GM21526 (cell line): ENCODE data around the gene SCN2B.
"Not testable (repeated sequence)": the region's sequence is repeated elsewhere in the genome, so short reads cannot be mapped to it uniquely, and the experiment has no call there.

Source experiments
- ATAC-seq: cut with Tn5 transposase; IDR thresholded peaks from one replicate; pipeline ENCODE4 v1.9.1; 2021; ENCODE audit warnings: moderate library complexity; ENCODE audit not compliant: unreplicated experiment, low FRiP score

Gene SCN2B

DNA sequence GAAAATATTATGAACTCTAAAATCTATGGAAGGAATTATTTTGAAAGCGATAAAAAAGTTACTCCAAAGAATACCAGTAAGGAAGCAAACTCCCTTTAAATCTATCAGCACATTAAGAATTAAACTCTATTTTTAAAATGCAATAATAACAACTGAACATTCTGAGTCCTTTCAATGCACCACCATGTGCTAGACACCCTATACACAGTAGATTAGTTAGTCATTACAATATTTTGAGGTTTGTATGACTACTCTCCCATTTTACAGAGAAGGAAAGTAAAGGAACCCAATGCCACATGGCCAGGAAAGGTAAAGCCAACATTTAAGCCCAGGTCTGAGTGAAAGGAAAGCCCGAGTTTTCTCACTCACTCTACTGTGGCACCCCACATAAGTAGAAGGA, 30.6 kb upstream of the SCN2B start:
- no peak for ATAC-seq

DNA sequence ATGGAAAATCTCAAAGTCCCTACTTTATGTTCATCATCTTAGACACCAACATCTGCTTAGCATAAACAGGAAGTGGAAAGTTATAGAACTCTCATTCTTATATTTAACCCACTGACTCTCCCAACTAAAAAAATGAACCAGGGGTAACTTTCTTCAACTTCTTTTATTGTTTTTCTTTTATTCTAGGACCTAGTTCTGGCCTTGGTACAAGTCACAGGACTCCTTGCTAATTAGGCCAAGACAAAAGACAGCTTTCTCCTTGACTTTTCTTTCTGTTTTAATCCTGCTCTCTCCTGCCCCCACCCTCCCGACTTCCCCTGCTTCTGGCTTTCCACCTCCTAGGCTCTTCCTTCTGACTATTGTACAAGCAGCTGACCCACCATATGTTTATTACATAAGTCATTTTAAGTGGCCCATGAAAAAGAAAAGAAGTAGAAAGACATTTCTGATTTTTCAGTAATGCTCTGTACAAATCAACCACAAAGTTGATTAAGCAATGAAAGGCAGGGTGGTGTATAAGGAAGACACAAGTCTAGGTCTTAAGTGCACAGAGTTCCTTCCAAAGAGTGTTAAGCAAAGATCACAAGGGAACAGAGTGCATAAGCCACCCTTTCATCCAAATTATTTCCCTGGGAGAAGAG, 30.1 kb upstream of the SCN2B start:
- no peak for ATAC-seq

GRCh38 chr11:118205606-118206378, 29.4 kb upstream of the SCN2B start:
- ATAC-seq = no peak

DNA sequence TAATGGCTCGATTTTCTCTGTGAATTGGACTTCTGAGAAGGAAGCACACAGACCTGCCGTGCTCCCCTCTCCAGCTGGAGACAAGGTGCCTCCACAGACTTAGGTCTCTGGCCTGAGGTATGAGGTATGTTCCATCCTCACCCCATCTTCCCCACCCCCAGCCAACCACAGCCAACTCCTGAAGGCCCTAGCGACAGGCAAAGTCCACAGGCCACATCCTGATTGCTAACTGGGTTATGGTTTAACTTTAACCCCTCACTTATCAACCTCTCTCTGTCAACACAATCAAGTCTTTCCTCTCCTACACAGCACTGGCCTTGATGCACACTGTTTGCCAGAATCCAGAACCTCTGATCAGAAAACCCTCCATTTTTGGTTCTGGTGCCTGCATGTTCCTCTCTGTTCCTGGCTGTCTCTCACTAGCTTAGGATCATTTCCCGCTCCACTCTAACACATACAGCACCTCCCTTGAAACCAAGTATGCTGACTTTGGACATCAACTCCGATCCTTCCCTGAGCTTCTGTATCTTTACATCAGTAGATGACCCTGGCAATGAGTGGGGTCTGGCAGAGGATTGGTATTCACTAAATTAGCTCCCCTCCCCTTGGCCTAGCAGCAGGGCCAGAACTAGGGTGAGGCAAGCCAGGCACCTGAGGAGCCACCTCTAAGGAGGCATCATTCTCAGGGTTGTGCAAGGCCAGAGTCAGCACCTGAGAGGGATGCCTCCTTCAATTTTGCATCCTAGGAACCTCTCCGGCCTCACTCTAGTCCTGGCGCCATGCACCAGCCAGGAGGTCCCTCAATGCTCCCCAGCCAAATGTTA, 26.4 kb upstream of the SCN2B start:
- ATAC-seq = no peak

GRCh38 chr11:118201966-118202365, 25.5 kb upstream of the SCN2B start:
- ATAC-seq = no peak

DNA sequence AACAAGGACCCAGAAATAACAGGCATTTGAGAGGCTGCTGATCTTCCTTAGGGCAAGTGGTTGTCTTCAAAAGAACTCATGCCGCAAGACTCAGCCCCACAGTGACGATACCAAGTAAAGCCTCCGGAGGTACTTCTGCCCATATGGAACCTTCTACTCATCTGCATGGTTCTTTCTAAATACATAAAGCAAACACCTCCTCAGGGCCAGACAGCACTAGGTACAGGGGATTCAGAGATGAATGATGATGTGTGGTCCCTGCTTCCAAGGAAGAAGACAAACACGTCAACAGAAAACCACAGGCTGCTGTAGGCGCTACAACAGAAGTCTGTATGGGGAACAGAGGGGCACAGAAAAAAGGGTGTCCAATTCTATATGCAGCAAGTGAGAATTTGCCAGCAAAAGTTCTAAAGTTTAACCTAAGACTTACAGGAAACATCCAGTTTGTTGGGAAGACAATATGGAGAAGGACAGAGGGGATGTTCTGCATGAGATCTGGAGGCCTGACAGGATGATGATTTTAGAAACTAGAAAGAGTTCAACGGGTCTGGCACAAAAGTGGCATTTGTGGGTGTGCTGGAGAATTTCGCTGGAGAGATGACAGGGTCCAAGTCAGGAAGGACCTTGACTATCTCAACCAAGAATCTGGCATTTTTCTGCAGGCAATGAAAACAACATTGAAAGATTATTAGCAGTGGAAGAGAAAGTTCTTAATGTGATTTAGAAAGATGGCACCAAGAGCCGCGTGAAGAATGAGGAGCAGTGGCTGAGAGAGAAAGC, 24.7 kb upstream of the SCN2B start:
- ATAC-seq = no peak

GRCh38 chr11:118200497-118200896, 24.1 kb upstream of the SCN2B start:
- no peak for ATAC-seq

GRCh38 chr11:118199135-118199534, 22.7 kb upstream of the SCN2B start:
- no peak for ATAC-seq

- ATAC-seq = no peak
These were observed 21.9 kb upstream of the SCN2B start for GRCh38 chr11:118198370-118198769.

DNA sequence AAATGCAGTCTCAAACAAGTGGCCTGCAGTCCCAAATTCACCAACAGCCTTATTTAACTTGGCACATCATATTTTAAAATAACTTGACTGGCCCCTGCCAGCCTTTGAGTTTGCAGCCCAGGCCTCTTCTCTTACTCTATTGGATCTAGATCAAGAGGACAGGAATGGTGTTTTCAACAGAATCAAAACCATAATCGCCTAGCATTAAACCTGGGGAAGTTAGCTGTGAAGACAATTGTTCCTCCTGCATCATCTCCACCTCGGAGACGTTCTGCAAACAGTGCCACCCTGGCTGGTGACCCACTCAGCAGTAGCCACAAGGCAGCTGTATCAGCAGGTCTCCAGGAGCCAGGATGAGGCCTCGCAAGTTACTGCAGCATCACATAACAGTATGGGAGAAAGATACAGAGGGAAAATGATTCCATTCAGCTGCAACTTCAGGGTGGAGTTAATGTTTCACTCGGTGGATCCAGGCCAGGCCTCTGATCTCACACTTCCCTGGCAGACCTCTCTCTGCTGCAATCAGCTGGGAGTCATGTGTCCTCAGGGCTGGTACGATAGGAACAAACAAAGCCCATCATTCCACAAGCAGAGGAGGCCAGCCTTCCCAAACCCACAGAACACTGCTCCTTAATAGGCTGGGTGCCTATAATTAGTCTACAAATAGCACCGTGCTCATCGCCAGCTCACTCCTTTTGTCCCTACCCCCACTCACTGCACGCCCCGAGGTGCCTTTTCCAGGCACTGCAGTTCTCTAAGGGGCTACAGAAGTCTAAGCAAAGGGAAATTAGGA, 18.6 kb upstream of the SCN2B start:
- no peak for ATAC-seq

GRCh38 chr11:118193910-118194566, 17.6 kb upstream of the SCN2B start:
- no peak for ATAC-seq

- ATAC-seq = not testable (repeated sequence)
These were observed 16.4 kb upstream of the SCN2B start for GRCh38 chr11:118192817-118193216.

GRCh38 chr11:118190942-118191506, 14.6 kb upstream of the SCN2B start:
- ATAC-seq = not testable (repeated sequence)

DNA sequence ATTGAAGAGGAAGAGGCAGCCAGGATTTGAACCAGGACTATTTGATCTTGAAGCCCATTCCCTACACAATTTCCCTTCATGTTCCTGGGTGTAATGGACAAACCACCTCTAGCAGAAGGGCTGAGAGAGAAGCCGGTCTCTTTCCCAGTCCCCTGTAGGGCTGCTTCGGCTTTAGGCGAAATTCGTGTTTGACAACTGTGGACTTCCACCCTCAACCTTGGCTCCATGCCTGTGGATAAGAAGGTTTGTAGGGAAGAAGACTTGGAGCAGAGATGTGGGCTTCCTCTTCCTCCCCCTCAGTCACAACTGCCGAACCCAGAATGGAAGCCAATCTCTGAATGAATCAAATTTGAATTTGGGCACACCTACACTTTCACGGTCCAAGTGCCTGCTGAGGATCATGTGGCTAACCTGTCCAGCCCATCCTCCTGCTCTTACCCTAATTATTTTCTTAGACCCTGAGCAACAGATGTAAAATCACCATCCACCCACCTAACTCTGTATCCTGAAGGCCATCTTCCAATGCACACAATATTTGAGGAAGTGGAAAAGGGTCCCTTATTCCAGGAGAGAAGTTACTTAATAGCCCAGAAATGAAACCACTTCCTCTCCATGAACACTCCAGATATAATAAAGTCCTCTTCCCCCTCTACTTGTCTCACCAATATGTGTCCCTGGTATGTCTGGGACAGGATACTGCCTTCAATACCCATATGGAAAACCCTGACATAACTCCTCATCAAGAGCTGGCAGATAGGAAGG, 10.1 kb upstream of the SCN2B start:
- no peak for ATAC-seq

DNA sequence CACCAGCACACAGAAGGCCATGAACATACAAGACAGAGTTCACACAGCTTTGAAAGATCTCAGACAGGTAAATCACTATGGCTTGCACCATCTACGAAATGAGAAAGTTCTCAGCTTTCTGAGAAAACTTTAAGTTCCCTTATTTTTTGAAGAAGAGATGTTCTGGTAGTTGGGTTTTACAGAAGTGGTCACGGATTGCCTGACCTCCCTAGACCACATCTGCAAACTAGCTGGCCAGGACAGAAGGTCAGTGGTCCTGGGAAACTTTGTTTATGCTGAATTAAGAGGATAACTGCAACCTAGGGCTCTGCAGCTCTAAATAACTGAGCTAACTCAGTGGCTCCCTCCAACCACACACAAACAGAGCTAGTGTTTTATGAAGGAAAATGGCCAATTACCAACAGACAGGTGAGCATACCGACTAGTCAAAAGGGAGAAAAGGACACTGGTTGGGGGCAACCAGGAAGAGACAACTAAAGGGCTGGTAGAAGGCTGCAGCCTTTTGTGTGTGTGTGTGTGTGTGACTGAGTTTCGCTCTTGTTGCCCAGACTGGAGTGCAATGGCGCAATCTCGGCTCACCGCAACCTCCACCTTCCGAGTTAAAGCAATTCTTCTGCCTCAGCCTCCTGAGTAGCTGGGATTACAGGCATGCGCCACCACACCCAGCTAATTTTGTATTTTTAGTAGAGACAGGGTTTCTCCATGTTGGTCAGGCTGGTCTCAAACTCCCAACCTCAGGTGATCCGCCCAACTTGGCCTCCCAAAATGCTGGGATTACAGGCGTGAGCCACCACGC, 8.5 kb upstream of the SCN2B start:
- ATAC-seq = no peak

DNA sequence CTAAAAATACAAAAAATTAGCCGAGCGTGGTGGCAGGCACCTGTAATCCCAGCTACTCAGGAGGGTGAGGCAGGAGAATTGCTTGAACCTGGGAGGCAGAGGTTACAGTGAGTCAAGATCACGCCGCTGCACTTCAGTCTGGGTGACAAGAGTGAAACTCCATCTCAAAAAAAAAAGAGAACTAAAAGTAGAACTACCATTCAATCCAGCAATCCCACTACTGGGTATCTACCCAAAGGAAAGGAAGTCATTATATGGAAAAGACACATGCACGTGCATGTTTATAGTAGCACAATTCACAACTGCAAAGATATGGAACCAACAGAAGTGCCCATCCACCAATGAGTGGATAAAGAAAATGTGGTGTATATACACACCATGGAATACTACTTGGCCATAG, 7.3 kb upstream of the SCN2B start:
- ATAC-seq = not testable (repeated sequence)

DNA sequence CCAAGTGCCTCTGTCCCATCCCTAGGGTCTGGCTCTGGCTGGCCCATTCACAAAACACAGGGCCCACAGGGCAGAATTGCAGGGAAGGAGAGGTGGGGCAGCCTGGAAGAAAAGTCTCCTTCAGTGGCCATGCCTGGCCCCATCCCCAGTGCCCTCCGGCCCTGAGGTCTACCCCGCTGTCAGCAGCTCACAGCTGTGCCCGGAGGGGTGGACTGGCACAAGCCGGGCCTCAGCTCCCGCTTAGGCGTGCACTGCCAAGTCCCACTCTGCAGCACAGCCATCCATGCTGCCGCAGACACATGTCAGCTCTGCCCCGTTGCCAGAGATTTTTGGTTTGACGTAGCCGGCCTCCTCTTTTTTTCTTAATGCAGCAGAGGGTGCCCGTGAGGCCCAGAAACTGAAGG, 3.9 kb upstream of the SCN2B start:
- no peak for ATAC-seq

GRCh38 chr11:118176778-118177134, 317 bp upstream of the SCN2B start:
- ATAC-seq = no peak
